K562 (cell line): ENCODE data around the gene ERMN.

Experiments
- DPF2 ChIP-seq: fragments of 450-650 bp; IDR thresholded peaks from 2 replicates; pipeline ENCODE4 v1.6.1; 2016
- HDAC2 ChIP-seq: fragments of 450-650 bp; IDR thresholded peaks from 2 replicates; pipeline ENCODE4 v1.6.1; 2016; ENCODE audit warnings: mild to moderate bottlenecking
- NFE2L1 ChIP-seq: fragments of 450-650 bp; IDR thresholded peaks from 2 replicates; pipeline ENCODE4 v1.6.1; 2016; ENCODE audit warnings: missing genetic modification characterization, low read depth, mild to moderate bottlenecking, missing compliant biosample characterization, moderate library complexity, borderline replicate concordance

GRCh38 chr2:157281316-157281715 is 44.3 kb downstream of the ERMN start:
- TF ChIP-seq HDAC2 (no peak), DPF2 (no peak), NFE2L1 (no peak)
